ENCODE measurements around the gene DCX.

DCX gene

DNA sequence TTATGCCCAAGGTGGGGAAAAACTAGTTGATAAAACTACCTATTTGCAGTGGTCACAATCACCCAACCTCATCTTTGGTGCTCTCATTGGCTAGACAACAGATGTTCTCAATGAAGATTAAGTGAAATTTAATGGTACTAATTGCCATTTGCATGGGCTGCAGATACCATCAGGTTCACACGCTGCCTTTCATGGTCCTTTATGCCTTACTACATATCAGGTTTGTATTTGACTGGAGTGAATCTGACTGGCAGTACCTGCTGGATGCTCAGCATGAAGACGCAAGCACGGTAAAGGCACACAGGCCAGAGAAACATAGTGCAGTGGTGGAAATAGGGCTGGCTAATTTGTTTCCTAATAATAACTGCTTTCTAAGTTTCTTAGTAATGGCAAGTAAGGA is 48.3 kb downstream of the DCX start:
- no peaks in the 10 kb centered on the region for H3K9me3 ChIP-seq (ENCODE audit: insufficient read depth, low read length)
- H3K36me3 ChIP-seq (ENCODE audit: low read length), result no peaks in the 10 kb centered on the region
- H3K4me3 ChIP-seq (ENCODE audit: insufficient read depth, low read length, poor library complexity, severe bottlenecking), result no peak overlapping the region
- H3K4me2 ChIP-seq (ENCODE audit: low read depth, low read length, poor library complexity, severe bottlenecking), result no peak overlapping the region
- H3F3A ChIP-seq (ENCODE audit: insufficient read depth), result no peaks in the 10 kb centered on the region
- TF ChIP-seq, protein P1, sequence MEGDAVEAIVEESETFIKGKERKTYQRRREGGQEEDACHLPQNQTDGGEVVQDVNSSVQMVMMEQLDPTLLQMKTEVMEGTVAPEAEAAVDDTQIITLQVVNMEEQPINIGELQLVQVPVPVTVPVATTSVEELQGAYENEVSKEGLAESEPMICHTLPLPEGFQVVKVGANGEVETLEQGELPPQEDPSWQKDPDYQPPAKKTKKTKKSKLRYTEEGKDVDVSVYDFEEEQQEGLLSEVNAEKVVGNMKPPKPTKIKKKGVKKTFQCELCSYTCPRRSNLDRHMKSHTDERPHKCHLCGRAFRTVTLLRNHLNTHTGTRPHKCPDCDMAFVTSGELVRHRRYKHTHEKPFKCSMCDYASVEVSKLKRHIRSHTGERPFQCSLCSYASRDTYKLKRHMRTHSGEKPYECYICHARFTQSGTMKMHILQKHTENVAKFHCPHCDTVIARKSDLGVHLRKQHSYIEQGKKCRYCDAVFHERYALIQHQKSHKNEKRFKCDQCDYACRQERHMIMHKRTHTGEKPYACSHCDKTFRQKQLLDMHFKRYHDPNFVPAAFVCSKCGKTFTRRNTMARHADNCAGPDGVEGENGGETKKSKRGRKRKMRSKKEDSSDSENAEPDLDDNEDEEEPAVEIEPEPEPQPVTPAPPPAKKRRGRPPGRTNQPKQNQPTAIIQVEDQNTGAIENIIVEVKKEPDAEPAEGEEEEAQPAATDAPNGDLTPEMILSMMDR (IDR thresholded peaks at IDR 0.05; ENCODE audit: insufficient read depth, low read length, poor library complexity, severe bottlenecking), result no peak
- no peak for TF ChIP-seq EZH2phosphoT487 (conservative IDR thresholded peaks at IDR 0.05; ENCODE audit: low read length)
- no peak overlapping the region for H3K27ac ChIP-seq (ENCODE audit: low read depth, low read length)
- no peak overlapping the region for H2AFZ ChIP-seq (ENCODE audit: low read depth, low read length, severe bottlenecking)
- H3K9me2 ChIP-seq (replicated peaks; ENCODE audit: insufficient read depth, low read length), result no peaks in the 10 kb centered on the region
- no peak overlapping the region for H3K9ac ChIP-seq (ENCODE audit: low read length)
- H3K79me2 ChIP-seq (ENCODE audit: insufficient read depth, low read length), result no peaks in the 10 kb centered on the region
- no peaks in the 10 kb centered on the region for H3K27me3 ChIP-seq (ENCODE audit: low read length)
- H4K20me1 ChIP-seq (ENCODE audit: low read depth, low read length), result no peaks in the 10 kb centered on the region

DNA sequence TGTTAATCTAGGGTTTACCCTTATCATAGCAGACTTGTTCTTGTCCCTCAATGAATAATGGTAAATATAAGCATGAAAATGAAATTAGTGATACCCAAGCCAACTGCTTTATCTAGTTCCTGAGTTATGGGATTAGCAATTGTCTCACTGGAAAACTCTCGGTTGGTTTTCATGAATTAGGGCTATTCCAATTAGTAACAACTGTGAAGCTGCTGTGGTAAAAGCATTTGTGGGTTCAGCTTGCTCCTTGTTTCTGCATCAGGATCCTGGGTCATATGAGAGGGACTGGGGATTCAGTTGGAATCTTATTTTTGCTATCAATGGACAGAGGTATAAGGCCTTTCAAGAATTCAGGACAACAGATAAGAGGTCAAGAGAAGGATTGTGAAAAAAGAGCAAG is 50.2 kb downstream of the DCX start:
- H3K4me2 ChIP-seq (ENCODE audit: low read depth, low read length, poor library complexity, severe bottlenecking), result no peak overlapping the region
- H3K4me3 ChIP-seq (ENCODE audit: insufficient read depth, low read length, poor library complexity, severe bottlenecking), result no peak overlapping the region
- H3K36me3 ChIP-seq (ENCODE audit: low read length), result no peaks in the 10 kb centered on the region
- no peaks in the 10 kb centered on the region for H3K79me2 ChIP-seq (ENCODE audit: insufficient read depth, low read length)
- H3K9me3 ChIP-seq (ENCODE audit: insufficient read depth, low read length), result no peaks in the 10 kb centered on the region
- TF ChIP-seq EZH2phosphoT487 (conservative IDR thresholded peaks at IDR 0.05; ENCODE audit: low read length), result no peak
- TF ChIP-seq, protein P1 (IDR thresholded peaks at IDR 0.05; ENCODE audit: insufficient read depth, low read length, poor library complexity, severe bottlenecking), result no peak
- H3K9me2 ChIP-seq (replicated peaks; ENCODE audit: insufficient read depth, low read length), result no peaks in the 10 kb centered on the region
- no peaks in the 10 kb centered on the region for H3K27me3 ChIP-seq (ENCODE audit: low read length)
- H3K27ac ChIP-seq (ENCODE audit: low read depth, low read length), result no peak overlapping the region
- H2AFZ ChIP-seq (ENCODE audit: low read depth, low read length, severe bottlenecking), result no peak overlapping the region
- no peak overlapping the region for H3K9ac ChIP-seq (ENCODE audit: low read length)
- H3F3A ChIP-seq (ENCODE audit: insufficient read depth), result no peaks in the 10 kb centered on the region
- H4K20me1 ChIP-seq (ENCODE audit: low read depth, low read length), result no peaks in the 10 kb centered on the region

DNA sequence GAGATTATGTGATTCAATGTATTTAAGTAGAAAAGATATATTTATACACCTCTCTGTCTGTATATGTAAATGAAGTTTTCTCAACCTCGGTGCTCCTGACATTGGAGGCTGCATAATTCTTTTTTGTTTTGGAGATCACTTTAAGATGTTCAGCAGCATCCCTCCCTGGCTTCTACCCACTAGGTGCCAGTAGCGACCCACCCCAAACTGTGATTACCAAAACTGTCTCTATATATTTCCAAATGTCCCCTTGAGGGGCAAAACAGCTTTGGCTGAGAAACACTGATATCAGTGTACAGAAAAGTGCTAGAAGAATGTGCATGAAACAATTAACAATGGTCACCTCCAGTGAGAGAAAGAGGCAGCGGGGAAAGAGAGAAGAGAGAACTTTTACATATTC is 51.2 kb downstream of the DCX start:
- TF ChIP-seq, protein P1 (IDR thresholded peaks at IDR 0.05; ENCODE audit: insufficient read depth, low read length, poor library complexity, severe bottlenecking), result no peak
- TF ChIP-seq EZH2phosphoT487 (conservative IDR thresholded peaks at IDR 0.05; ENCODE audit: low read length), result no peak
- Histone ChIP-seq H3K36me3 (ENCODE audit: low read length) (no peaks in the 10 kb centered on the region), H3K27ac (ENCODE audit: low read depth, low read length) (no peak overlapping the region), H3K9ac (ENCODE audit: low read length) (no peak overlapping the region), H2AFZ (ENCODE audit: low read depth, low read length, severe bottlenecking) (no peak overlapping the region), H3K9me3 (ENCODE audit: insufficient read depth, low read length) (no peaks in the 10 kb centered on the region), H3K27me3 (ENCODE audit: low read length) (no peaks in the 10 kb centered on the region), H3F3A (ENCODE audit: insufficient read depth) (no peaks in the 10 kb centered on the region), H4K20me1 (ENCODE audit: low read depth, low read length) (no peaks in the 10 kb centered on the region), H3K79me2 (ENCODE audit: insufficient read depth, low read length) (no peaks in the 10 kb centered on the region), H3K9me2 (replicated peaks; ENCODE audit: insufficient read depth, low read length) (no peaks in the 10 kb centered on the region), H3K4me3 (ENCODE audit: insufficient read depth, low read length, poor library complexity, severe bottlenecking) (no peak overlapping the region), H3K4me2 (ENCODE audit: low read depth, low read length, poor library complexity, severe bottlenecking) (no peak overlapping the region)
